Measurements from ENCODE around the gene SUSD2. TPM values are rescaled to one million over a fixed set of nuclear protein-coding genes. Genes with fewer than 3 reads are reported as not detected.

The SUSD2 gene
- total RNA-seq, 1 donor from 2014 or later, result 0.79 TPM

- DNase-seq (ENCODE audit: low spot score, unreplicated experiment), result no peak
- Mint-ChIP-seq H3K9me3 (ENCODE audit: low read depth) (no peaks in the 10 kb centered on the region), H3K4me1 (ENCODE audit: low read depth) (no peaks in the 10 kb centered on the region), H3K27me3 (no peaks in the 10 kb centered on the region), H3K4me3 (ENCODE audit: low read depth) (no peak overlapping the region), H3K27ac (no peak overlapping the region), H3K36me3 (ENCODE audit: insufficient read depth) (no peaks in the 10 kb centered on the region)
- no peak for TF ChIP-seq CTCF (IDR thresholded peaks at IDR 0.05; ENCODE audit: unreplicated experiment)
Measured at GRCh38 chr22:24225044-24225601, 43.8 kb downstream of the SUSD2 start.

GRCh38 chr22:24225951-24226350 is 44.7 kb downstream of the SUSD2 start:
- Mint-ChIP-seq H3K4me3 (ENCODE audit: low read depth) (no peak overlapping the region), H3K9me3 (ENCODE audit: low read depth) (no peaks in the 10 kb centered on the region), H3K4me1 (ENCODE audit: low read depth) (no peaks in the 10 kb centered on the region), H3K27ac (no peak overlapping the region), H3K27me3 (no peaks in the 10 kb centered on the region), H3K36me3 (ENCODE audit: insufficient read depth) (no peaks in the 10 kb centered on the region)
- DNase-seq (ENCODE audit: low spot score, unreplicated experiment), result no peak
- TF ChIP-seq CTCF (IDR thresholded peaks at IDR 0.05; ENCODE audit: unreplicated experiment), result no peak

GRCh38 chr22:24230911-24231656 is 49.8 kb downstream of the SUSD2 start:
- TF ChIP-seq CTCF (IDR thresholded peaks at IDR 0.05; ENCODE audit: unreplicated experiment), result peak; percentile 51
- H3K4me3 Mint-ChIP-seq (ENCODE audit: low read depth), result no peak overlapping the region
- no peaks in the 10 kb centered on the region for H3K9me3 Mint-ChIP-seq (ENCODE audit: low read depth)
- DNase-seq (ENCODE audit: low spot score, unreplicated experiment), result peak; percentile 36
- no peaks in the 10 kb centered on the region for H3K4me1 Mint-ChIP-seq (ENCODE audit: low read depth)
- H3K36me3 Mint-ChIP-seq (ENCODE audit: insufficient read depth), result no peaks in the 10 kb centered on the region
- H3K27me3 Mint-ChIP-seq, result no peaks in the 10 kb centered on the region
- H3K27ac Mint-ChIP-seq, result no peak overlapping the region

- DNase-seq (ENCODE audit: low spot score, unreplicated experiment), result no peak
- Mint-ChIP-seq H3K4me3 (ENCODE audit: low read depth) (no peak overlapping the region), H3K9me3 (ENCODE audit: low read depth) (no peaks in the 10 kb centered on the region), H3K27me3 (no peaks in the 10 kb centered on the region), H3K4me1 (ENCODE audit: low read depth) (no peaks in the 10 kb centered on the region), H3K36me3 (ENCODE audit: insufficient read depth) (no peaks in the 10 kb centered on the region), H3K27ac (no peak overlapping the region)
- TF ChIP-seq CTCF (IDR thresholded peaks at IDR 0.05; ENCODE audit: unreplicated experiment), result no peak
Measured at GRCh38 chr22:24231706-24232105, 50.4 kb downstream of the SUSD2 start.

- no peak for DNase-seq (ENCODE audit: low spot score, unreplicated experiment)
- no peaks in the 10 kb centered on the region for H3K27me3 Mint-ChIP-seq
- H3K9me3 Mint-ChIP-seq (ENCODE audit: low read depth), result no peaks in the 10 kb centered on the region
- no peaks in the 10 kb centered on the region for H3K36me3 Mint-ChIP-seq (ENCODE audit: insufficient read depth)
- TF ChIP-seq CTCF (IDR thresholded peaks at IDR 0.05; ENCODE audit: unreplicated experiment), result no peak
- no peak overlapping the region for H3K27ac Mint-ChIP-seq
- H3K4me3 Mint-ChIP-seq (ENCODE audit: low read depth), result no peak overlapping the region
- no peaks in the 10 kb centered on the region for H3K4me1 Mint-ChIP-seq (ENCODE audit: low read depth)
Measured at GRCh38 chr22:24232124-24232523, 50.8 kb downstream of the SUSD2 start.

Data from progenitor cell of endocrine pancreas (in vitro differentiated cells).